Activated CD4-positive, alpha-beta T cell treated with anti-CD3 and anti-CD28 coated beads, Interleukin-2, amount 50 U/mL, for 24 hours (primary cell): ENCODE measurements around the gene TBL1Y.
"Not testable (repeated sequence)": the region's sequence is repeated elsewhere in the genome, so short reads cannot be mapped to it uniquely, and the experiment has no call there.

Experiments
- DNase-seq, 2 donors: peaks; one replicate each; pipeline ENCODE4 v3.0.0-alpha.2; 2020; ENCODE audit warnings: low read depth in 1 of 2, low spot score in 1 of 2

The TBL1Y gene

GRCh38 chrY:6972271-6972887 lies 61.9 kb downstream of the TBL1Y start:
- DNase-seq = no peak

- DNase-seq = no peak
These were observed 64.5 kb downstream of the TBL1Y start for GRCh38 chrY:6974971-6975370.

DNA sequence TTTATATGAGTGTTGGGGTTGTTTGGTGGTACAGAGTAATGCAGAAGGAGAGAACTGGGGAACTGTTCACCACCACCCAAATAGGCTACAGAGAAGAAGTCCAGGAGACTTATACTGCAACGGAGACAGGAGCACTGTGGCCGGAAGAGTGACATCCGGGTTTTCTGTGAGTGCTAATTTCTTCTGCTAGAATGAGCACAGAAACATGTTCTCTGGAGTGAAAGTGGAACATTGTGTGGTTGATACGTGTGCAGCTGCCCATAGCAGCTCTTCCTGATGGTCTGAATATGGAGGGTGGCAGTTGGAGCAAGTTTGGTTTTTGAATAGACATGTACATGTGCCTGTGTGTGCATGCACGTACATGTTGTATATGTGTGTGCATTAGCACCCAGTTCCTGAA lies 67.3 kb downstream of the TBL1Y start:
- DNase-seq = no peak

- DNase-seq = no peak
These were observed 72.7 kb downstream of the TBL1Y start for GRCh38 chrY:6983221-6983620.

- no peak for DNase-seq
These were observed 77.3 kb downstream of the TBL1Y start for GRCh38 chrY:6987811-6988210.

GRCh38 chrY:6989886-6990620 lies 79.6 kb downstream of the TBL1Y start:
- no peak for DNase-seq

DNA sequence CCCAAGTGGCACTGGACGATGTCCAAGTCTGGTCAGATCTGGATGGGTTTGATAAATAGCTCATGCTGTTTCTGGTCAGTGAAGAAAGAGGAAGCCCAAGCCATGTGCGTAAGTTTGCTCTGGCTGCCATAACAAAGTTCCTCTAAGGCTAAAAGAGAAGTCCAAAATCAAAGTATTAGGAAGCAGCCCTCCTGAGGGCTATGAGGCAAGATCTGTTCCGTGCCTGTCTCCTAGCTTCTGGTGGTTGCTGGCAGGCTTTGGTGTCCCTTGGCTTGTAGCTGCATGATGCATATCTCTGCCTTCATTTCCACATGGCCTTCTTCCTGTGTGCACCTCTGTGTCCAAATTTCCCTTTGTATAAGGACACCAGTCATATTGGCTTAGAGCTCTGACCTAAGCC lies 81.5 kb downstream of the TBL1Y start:
- DNase-seq = no peak

- no peak for DNase-seq
These were observed 85.5 kb downstream of the TBL1Y start for GRCh38 chrY:6995987-6996386.

- DNase-seq = no peak
These were observed 87.1 kb downstream of the TBL1Y start for GRCh38 chrY:6997503-6998066.

GRCh38 chrY:6999905-7000304 lies 89.4 kb downstream of the TBL1Y start:
- no peak for DNase-seq

DNA sequence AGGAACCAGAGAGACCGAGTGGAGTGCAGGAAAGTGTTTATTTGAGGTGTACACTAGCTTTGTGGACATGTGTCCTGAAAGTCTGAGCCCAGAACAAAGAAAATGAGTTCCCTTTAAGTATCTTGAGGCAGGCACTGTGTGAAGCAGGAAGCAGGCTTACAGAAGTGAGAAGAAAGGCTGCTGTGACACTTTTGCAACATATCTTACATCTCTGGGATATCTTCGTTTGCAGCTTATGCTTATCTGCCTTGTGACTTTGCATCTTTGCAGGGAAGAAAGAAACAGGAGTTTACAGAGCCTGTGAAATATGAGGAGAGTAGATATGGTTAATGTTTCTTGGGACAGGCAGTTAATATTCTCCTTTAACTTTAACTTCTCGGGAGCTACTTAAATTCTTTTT lies 92.1 kb downstream of the TBL1Y start:
- DNase-seq = no peak

GRCh38 chrY:7007911-7008310 lies 97.4 kb downstream of the TBL1Y start:
- no peak for DNase-seq

GRCh38 chrY:7008578-7009355 lies 98.3 kb downstream of the TBL1Y start:
- no peak for DNase-seq

GRCh38 chrY:7013051-7013450 lies 102.6 kb downstream of the TBL1Y start:
- DNase-seq = no peak

- DNase-seq = no peak
These were observed 106.0 kb downstream of the TBL1Y start for GRCh38 chrY:7016521-7016920.

DNA sequence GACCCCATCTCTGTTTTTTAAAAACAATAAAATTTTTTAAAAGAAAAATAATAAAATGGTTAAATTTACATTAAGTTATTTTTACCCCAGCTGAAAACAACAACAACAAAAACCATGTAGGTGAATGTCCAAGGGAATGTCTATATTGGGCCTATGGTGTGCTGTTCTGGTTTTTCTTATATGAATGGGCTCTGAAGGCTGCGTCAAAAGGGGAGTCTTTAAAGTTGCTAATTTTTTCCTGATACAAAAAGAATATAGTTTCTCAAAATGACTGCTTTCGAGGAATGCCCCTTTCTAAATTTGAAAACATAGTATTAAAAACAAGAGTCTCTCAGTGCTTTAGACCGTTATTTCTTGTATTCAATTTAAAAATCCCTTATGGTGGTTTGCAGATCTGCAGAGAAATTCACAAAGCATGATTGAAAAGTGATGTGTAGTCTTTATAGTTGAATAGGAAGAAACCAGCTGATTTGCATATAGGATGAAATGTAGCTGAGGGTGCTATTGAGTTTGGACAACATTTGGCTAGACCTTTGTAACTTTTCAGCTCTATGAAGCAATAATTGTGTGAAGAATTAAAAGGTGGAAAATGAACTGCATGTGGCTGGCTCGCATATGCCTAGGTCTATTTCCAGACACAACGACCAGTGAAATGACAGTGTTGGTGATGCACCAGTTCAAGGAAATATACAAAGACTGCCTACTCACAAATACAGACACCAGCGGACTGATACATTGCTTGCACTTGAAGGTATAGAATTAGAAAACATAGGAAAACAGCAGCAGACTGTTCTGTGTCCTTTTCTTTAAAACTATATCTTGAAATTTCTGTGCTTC lies 107.0 kb downstream of the TBL1Y start:
- no peak for DNase-seq

- no peak for DNase-seq
These were observed 128.5 kb downstream of the TBL1Y start for GRCh38 chrY:7039037-7039436.

- DNase-seq = no peak
These were observed 130.2 kb downstream of the TBL1Y start for GRCh38 chrY:7040662-7041061.

GRCh38 chrY:7041983-7042382 lies 131.5 kb downstream of the TBL1Y start:
- no peak for DNase-seq

- not testable (repeated sequence) for DNase-seq
These were observed 142.0 kb downstream of the TBL1Y start for GRCh38 chrY:7052461-7052860.

GRCh38 chrY:7056886-7057285 lies 146.4 kb downstream of the TBL1Y start:
- DNase-seq = no peak
